Amniotic epithelial cell (primary cell): ENCODE results near the gene HSPB8.
"Not testable (repeated sequence)": the region's sequence is repeated elsewhere in the genome, so short reads cannot be mapped to it uniquely, and the experiment has no call there.

Source experiments
- DNase-seq: peaks from one replicate; pipeline ENCODE4 v3.0.0-alpha.2; 2010; ENCODE audit warnings: low read depth

The HSPB8 gene

DNA sequence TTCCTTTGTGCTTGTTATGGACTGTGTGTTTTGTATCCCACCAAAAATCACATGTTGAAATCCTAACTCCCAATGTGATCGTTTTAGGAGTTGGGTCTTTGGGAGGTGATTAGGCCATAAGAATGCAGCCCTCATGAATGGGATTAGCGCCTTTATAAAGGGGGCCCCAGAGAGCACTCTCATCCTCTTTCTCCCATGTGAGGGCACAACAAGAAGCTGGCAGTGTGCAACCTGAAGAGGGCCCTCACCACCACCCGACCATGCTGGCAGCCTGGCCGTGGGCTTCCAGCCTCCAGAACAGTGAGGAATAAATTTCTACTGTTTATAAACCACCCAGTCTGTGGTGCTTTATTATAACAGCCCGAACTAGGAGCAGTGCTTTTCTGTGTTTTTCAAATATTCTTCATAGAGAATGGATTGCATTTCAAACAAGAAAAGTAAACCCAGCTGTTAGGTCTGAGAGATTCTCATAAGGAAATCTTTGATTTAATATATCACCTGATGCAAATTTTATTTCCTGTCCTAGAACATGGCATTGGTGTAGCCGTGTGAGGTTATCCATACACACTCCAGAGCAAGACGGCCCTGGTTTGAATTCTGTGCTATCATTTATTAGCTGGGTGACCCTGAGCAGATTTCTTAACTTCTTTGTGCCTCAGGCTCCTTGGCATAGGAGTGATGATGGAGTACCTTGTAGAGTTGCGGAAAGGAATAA, 27.8 kb downstream of the HSPB8 start:
- DNase-seq: no peak

DNA sequence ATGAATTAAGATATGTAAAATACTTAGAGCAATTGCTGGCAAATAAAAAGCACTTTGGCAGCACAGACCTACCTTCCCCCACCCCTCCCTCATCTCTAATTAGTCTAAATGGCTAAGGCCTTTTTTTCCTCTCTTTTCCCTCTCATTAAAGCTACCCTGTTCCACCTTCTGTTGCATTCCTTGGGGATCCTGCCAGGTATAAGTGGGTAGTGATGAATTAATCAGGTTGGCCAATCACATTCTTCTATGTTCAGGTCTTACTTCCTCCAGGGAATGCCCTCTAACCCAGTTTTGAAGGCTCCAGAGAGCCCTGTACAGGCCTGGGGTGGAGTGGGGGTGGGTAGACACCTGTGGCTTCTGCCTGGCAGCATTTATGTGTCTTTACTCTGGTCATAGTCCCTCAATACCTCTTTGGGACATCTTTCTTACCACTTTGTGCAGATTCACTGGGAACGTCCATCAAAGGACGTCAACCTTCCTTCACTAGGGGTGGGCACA, 28.4 kb downstream of the HSPB8 start:
- DNase-seq: no peak

DNA sequence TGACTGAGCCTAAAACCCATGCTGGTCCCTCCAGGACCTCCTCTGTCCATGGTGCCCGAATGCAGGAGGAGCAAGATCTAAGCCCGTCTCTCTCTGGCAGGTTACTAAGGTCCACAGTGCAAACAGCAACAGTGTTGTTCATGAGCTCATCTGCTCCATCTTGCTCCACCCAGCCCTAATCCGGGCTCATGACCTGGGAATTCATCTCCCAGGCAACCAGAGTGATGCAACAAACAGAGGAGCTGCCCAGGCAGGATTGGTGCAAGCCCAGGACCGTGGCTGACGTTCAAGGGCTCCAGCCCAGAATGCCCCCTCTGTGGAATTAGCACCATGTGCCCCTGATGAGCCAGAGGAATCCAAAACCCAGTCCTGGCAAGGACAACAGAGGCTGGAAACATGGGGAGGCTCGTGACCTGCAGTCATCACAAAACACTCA, 29.9 kb downstream of the HSPB8 start:
- peak; percentile 75 for DNase-seq

DNA sequence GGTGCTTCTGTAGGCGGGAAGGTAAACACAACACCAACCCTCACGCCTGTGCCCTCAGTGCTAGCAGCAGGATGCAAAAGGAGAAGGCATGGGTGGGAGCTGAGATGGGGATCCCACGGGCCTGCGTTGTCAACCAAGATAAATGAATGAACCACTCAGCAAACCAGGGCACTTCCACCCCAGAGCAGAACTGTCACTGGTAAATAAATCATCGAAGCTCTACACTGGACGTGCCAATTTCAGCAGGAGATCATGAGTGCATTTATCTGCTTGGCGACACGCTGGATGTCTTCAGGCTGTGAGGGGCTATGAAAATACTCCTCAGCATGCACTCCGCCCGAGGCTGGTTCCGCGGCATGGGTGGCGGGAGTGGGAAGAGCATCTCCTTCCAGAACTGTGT, 33.2 kb downstream of the HSPB8 start:
- DNase-seq: no peak

DNA sequence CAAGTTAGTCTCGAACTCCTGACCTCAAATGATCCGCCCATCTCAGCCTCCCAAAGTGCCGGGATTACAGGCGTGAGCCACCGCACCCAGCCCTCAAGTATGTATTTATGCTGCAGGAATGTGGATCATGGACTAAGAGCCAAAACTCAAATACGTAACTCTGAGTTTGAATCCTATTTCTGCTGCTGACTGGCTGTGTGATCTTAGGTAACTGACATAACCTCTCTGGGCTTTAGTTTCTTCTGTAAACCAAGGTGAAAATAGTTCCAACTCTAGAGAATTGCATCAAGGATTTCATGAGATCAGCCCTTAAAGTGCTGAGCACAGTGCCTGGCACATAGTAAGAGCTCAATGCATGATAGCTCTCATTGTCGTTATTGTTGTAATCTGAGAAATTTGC, 37.4 kb downstream of the HSPB8 start:
- no peak for DNase-seq

DNA sequence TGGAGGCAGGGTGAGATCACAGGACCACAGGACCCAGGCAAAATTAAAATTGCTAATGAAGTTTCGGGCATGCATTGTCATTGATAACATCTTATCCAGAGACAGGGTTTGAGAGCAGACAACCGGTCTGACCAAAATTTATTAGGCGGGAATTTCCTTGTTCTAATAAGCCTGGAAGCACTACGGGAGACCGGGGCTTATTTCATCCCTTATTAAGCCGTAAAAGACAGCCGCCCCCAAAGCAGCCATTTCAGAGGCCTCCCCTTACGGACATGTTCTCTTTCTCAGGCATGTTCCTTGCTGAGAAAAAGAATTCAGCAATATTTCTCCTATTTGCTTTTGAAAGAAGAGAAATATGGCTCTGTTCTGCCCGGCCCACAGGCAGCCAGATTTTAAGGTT, 40.1 kb downstream of the HSPB8 start:
- DNase-seq: not testable (repeated sequence)

DNA sequence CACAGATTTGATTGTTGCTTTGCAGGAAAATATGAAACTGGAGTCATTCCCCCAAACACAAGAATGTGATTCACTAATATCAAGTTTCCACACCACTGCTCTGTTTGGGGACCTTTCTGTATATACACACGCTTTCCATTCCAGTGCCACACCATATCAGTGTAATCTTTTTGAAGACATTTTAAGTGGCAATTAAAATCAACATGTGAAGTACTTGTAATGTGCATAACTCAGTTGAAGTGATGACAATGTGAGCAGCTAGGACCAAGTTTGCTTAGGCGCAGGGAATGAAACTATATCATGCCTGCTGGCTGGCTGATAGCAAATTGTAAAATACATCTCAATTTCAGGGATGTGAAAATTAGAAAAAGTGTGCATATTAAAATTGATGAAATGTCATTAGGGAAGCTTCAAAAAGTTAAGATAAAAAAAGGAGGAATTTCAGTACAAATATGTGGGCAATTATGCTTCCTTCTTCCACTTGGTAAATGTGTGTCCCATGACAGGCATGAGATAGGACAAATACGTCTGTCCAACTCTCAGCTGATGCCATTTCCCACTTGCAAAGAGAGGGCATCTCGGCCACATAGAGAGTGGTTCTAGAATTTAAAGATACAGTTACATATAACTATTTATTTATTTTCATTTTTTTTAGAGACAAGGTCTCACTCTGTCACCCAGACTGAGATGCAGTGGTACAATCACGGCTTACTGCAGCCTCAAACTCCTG, 43.7 kb downstream of the HSPB8 start:
- no peak for DNase-seq

DNA sequence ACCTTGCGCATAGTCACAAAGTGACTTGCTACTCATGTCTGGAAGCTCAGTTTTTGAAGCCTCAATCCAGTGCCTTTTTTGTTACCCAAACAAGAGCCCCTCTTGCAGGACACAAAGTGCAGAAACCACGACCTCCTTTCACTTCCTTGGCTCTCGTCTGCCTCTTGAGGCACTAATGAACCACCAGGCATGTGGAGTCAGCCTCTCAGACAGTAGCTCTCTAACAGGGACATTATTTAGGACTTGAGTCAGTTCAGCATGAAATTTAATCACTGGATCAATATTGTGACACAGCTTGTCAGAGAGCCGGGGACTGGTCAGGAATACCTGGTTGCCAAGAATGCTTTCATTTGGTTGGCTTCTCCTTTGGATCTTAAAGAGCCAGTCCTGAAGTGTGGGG, 46.7 kb downstream of the HSPB8 start:
- DNase-seq: no peak

DNA sequence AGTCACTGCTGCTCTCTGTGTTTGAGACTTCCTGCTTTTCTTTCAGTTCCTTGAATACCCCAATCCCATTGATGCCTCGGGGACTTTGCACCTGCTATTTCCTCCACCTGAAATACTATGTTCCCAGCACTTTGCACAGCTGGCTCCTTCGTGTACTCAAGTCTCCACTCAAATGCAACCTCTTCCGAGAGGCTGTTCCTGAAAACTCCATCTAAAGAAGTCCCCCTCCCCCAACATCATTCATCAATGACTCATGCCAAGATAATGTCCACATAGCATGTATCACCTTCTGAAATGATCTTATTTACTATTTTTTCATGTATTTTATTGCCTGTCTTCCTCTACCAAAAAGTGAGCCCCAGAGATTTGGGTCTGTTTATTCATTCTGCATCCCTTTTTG, 48.6 kb downstream of the HSPB8 start:
- DNase-seq: no peak

DNA sequence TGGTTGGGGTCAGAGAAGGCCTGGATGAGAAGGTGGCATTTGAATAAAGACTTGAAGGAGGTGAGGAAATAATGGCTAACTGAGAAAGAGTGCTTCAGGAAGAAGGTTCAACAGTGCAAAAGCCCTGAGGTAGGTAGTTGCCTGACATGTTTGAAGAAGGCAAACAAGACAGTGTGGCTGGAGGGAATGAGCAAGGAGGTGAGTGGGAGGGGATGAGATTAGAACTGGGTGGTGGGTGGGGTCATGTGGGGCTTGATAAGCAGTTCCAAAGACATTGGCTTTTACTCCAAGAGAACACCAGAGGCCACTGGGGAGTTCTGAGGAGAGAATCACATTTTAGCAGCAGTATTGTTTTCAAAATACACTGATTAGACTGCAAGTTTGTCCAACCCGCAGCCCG, 50.5 kb downstream of the HSPB8 start:
- DNase-seq: no peak

DNA sequence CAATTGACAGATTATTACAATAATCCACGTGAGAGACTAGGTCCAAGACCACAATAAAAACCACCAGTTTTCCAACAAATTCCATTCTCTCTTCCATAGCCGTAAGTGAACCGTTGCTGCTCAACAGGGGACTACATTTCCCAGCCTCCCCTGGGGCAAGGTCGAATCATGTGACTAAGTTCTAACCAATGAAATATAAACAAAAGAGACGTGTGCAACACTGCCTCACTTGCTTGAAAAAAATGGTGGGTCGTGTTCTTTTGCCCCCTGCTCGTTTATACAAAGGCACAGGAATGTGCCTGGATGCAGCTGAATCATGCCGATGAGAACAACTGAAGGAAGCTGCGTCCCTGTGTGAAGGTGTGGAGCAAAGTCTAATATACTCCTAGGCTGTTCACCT, 51.1 kb downstream of the HSPB8 start:
- DNase-seq: peak; percentile 36

DNA sequence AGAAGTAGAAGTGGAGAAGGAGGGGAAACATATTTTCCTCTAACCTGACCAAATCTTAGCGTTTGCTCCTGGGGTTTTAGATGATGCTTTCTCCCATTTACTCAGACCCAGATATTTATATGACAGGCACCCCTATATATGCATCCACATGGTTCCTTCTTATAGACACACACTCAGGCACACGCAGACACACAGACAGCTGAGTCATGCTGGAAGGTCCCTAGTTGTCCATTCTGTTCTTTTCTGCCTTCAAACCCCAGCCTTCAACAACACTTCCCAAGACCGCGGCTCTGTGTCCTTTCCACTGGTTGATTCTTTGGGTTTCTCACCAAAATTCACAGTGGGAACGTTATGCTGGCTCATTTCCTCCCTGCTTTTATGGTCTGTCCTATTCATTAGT, 52.1 kb downstream of the HSPB8 start:
- DNase-seq: no peak

DNA sequence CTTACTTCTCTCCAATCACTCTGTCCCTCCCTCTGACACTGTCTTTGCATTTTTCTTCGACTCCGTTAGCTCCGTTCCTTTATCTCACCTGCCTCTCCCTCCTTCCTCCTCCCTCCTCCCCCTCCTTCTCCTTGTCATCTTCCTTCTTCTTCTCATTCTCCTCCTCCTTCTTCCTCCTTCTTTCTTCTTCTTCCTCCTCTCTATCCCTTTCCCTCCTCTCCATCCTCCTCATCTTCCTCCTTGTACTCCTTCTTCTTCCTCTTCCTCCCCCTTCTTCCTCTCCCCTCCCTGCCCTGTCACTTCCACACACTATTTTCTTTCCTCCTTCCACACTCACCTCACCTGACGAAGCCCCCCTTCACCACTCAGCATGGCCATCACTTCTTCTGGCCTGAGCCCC, 53.0 kb downstream of the HSPB8 start:
- DNase-seq: no peak

DNA sequence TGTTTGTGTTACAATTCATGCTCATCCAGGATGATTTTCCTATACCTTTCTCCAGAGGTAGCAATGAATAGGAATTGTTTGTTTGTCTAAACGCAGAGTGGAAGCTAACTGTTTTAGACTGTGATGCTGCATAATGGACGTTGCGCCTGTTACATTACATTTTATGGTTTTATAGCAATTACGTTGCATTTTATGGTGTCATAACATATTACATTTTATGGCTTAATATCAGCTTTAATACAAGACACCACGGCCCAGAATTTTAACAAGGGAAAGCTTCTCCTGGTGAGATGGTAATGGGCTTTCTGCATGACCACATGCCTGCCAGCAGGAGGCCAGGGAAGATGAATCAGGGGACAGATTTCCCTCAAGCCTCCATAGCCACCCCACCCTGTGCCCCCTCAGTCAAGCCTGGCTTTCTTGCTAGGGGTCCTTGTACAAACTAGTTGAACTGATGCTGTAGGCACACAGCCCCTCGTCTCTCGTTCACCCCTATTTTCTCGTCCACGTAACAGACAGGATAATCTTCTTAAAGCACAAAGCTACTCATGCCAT, 56.5 kb downstream of the HSPB8 start:
- no peak for DNase-seq

DNA sequence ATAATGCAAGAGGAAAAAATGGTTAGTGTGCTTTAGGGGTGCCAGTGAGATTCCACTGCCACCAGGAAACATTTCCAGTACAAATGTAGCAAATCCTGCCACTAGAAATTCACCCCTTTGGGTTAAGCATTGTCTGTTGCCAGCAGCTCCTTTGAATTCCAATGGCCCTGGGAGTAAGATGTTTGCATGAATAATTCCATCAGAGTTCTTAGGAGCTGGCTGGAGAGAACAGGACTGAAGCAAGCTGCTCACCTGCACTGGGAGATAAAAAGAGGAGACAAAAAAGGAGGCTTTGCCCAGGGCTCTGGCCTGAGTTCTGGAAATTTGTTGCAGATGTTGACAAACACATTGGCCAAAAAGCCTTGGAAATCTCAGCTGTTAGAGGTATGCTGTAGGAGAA, 57.6 kb downstream of the HSPB8 start:
- DNase-seq: no peak

DNA sequence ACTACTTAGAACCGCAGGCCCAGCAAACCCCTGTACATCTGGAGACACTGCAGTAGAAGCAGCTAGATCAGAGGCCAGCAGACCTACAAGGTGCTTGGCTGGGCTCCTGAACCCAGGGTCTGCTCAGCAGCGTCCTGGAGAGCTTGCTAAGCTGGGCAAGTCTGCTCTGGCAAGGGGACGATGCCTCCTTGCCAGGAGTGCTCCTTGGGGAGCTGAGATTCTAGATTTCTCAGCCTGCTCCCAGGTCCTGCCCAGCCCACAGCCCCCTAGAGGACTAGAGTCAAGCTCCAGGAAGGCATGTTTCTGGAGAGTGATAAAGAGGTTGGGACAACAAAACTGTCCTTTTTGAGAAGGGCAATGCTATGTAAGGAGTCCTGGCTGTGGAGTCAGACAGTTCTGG, 60.3 kb downstream of the HSPB8 start:
- no peak for DNase-seq

DNA sequence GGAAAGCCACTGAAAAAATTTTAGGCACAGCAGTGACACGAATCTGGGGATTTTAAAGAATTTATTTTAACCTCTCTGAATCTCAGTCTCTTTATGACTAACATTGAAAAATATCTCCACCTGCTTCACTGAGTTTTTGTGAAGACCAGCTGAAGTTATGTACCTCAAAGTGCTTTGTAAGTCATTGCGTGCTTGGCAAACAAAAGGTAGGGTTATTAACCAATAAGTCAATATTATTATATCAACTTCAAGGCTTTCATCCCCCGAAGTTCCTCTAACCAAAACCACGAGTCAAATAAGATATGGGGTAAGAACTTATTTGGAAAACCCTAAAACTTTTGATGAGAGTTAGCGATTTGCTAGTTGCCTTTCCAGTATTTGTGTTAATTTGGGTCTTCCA, 62.3 kb downstream of the HSPB8 start:
- DNase-seq: no peak

DNA sequence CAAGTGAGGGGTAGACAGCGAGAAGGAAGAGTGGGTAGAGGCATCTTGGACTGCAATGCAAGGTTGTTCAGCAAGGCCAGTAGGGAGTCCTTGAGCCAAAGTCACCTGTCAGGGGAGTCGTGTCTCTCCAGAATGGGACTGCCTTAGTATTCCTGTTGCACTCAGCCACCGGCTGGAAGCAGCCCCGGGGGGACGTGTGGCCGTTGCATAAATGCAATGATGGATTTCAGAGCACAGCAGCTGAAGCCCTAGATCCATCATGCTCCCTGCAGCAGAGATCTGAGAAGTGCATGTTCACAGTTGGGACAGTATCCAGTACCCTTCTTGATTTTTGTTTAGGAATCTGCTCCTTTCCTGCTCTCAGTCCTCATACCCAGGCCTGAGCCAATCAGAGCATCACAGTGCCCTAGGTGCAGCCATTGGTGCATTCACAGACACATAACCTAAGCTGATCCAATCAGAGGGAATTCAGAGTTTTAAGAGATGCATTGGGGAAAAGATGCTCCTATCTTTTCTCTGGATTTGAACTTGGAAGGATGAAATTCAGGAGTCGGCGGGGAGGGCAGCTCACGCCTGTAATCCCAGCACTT, 62.9 kb downstream of the HSPB8 start:
- DNase-seq: no peak
